Measurements from ENCODE around the gene SEMA6A.

DNA sequence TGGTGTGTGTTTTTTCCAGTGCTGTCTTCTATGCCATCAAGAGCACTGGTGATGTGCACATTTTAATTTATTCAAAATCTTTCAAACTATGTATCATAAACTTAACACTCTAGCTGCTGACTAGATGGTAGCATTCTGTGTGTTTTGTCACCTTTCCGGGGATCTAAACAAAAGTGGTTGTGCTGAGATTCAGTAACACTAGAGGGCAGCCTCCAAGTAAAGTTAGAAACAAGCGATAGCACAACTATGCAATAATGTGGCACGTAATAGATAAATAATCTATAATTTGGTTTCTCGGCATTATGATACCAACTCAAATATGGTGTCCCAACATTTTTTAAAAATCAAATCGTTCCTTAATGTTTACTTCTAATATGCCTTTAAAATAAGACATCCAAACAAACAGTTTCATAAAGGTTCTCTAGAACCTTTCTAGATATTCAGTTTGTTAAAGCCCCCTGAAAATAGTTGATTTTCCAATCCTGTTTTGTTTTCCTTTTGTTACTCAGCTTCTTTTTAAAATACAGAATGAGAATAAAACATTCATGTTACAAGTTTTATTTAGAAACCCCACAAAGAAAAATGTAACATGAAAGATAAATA, 16.9 kb downstream of the SEMA6A start:
- no peak for TF ChIP-seq EZH2 (IDR thresholded peaks at IDR 0.05; ENCODE audit: low read length, unreplicated experiment)
- TF ChIP-seq, protein P1, sequence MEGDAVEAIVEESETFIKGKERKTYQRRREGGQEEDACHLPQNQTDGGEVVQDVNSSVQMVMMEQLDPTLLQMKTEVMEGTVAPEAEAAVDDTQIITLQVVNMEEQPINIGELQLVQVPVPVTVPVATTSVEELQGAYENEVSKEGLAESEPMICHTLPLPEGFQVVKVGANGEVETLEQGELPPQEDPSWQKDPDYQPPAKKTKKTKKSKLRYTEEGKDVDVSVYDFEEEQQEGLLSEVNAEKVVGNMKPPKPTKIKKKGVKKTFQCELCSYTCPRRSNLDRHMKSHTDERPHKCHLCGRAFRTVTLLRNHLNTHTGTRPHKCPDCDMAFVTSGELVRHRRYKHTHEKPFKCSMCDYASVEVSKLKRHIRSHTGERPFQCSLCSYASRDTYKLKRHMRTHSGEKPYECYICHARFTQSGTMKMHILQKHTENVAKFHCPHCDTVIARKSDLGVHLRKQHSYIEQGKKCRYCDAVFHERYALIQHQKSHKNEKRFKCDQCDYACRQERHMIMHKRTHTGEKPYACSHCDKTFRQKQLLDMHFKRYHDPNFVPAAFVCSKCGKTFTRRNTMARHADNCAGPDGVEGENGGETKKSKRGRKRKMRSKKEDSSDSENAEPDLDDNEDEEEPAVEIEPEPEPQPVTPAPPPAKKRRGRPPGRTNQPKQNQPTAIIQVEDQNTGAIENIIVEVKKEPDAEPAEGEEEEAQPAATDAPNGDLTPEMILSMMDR (conservative IDR thresholded peaks at IDR 0.05; ENCODE audit: low read depth, low read length): peak; percentile 72

Data from PC-3 (cell line).